GM23248 (cell line): ENCODE measurements around the gene ABCC12.

Source experiments
- EZH2 ChIP-seq: fragments of 200-600 bp; sonication (generic); IDR thresholded peaks from 2 replicates; pipeline ENCODE4 v1.6.1; 2018; ENCODE audit warnings: antibody characterized with exemption, mild to moderate bottlenecking; ENCODE audit not compliant: insufficient read depth, poor library complexity, severe bottlenecking
- EZH2phosphoT487 ChIP-seq: fragments of 200-600 bp; sonication (generic); IDR thresholded peaks from 2 replicates; pipeline ENCODE4 v1.6.1; 2018; ENCODE audit warnings: antibody characterized with exemption, moderate library complexity, mild to moderate bottlenecking, low read depth; ENCODE audit not compliant: insufficient read depth

GRCh38 chr16:48172682-48173081 lies 16.9 kb upstream of the ABCC12 start:
- TF ChIP-seq EZH2phosphoT487 (no peak), EZH2 (no peak)
